ENCODE results near the gene MTARC2.

The MTARC2 gene

GRCh38 chr1:220768126-220768601, 20.0 kb downstream of the MTARC2 start:
- no peak for DNase-seq (ENCODE audit: low read depth, low spot score)

- no peak for DNase-seq (ENCODE audit: low read depth, low spot score)
These were observed 21.1 kb downstream of the MTARC2 start for GRCh38 chr1:220769205-220769604.

- no peak for DNase-seq (ENCODE audit: low read depth, low spot score)
These were observed 22.3 kb downstream of the MTARC2 start for GRCh38 chr1:220770245-220770913.

- DNase-seq (ENCODE audit: low read depth, low spot score) = no peak
These were observed 24.7 kb downstream of the MTARC2 start for GRCh38 chr1:220772846-220773245.

- DNase-seq (ENCODE audit: low read depth, low spot score) = no peak
These were observed 27.2 kb downstream of the MTARC2 start for GRCh38 chr1:220775240-220775853.

GRCh38 chr1:220776254-220776653, 28.1 kb downstream of the MTARC2 start:
- no peak for DNase-seq (ENCODE audit: low read depth, low spot score)

- no peak for DNase-seq (ENCODE audit: low read depth, low spot score)
These were observed 28.7 kb downstream of the MTARC2 start for GRCh38 chr1:220776720-220777326.

GRCh38 chr1:220783453-220783852, 35.3 kb downstream of the MTARC2 start:
- DNase-seq (ENCODE audit: low read depth, low spot score) = no peak

- no peak for DNase-seq (ENCODE audit: low read depth, low spot score)
These were observed 36.6 kb downstream of the MTARC2 start for GRCh38 chr1:220784751-220785150.

GRCh38 chr1:220785166-220786056, 37.3 kb downstream of the MTARC2 start:
- no peak for DNase-seq (ENCODE audit: low read depth, low spot score)

- no peak for DNase-seq (ENCODE audit: low read depth, low spot score)
These were observed 37.9 kb downstream of the MTARC2 start for GRCh38 chr1:220786057-220786336.

GRCh38 chr1:220786337-220787068, 38.4 kb downstream of the MTARC2 start, which contains the start of gene MTARC1:
Gene MTARC1 (plus strand): TSS chr1:220786913. CDS start chr1:220786945, 32 bp downstream.
- no peak for DNase-seq (ENCODE audit: low read depth, low spot score)

- DNase-seq (ENCODE audit: low read depth, low spot score) = no peak
These were observed 39.0 kb downstream of the MTARC2 start for GRCh38 chr1:220787069-220787619.

GRCh38 chr1:220788900-220789299, 40.8 kb downstream of the MTARC2 start:
- DNase-seq (ENCODE audit: low read depth, low spot score) = no peak

GRCh38 chr1:220789532-220790147, 41.5 kb downstream of the MTARC2 start:
- DNase-seq (ENCODE audit: low read depth, low spot score) = no peak

GRCh38 chr1:220791285-220791684, 43.2 kb downstream of the MTARC2 start:
- DNase-seq (ENCODE audit: low read depth, low spot score) = no peak

- no peak for DNase-seq (ENCODE audit: low read depth, low spot score)
These were observed 43.8 kb downstream of the MTARC2 start for GRCh38 chr1:220791956-220792355.

- DNase-seq (ENCODE audit: low read depth, low spot score) = no peak
These were observed 48.4 kb downstream of the MTARC2 start for GRCh38 chr1:220796530-220796929.

- no peak for DNase-seq (ENCODE audit: low read depth, low spot score)
These were observed 48.9 kb downstream of the MTARC2 start for GRCh38 chr1:220797044-220797443.

GRCh38 chr1:220797553-220797952, 49.4 kb downstream of the MTARC2 start:
- DNase-seq (ENCODE audit: low read depth, low spot score) = no peak

- no peak for DNase-seq (ENCODE audit: low read depth, low spot score)
These were observed 50.2 kb downstream of the MTARC2 start for GRCh38 chr1:220798338-220798737.

Data from iPS DF 19.7 (cell line).